Thyroid gland (tissue), 4 donors: ENCODE results near the gene BRINP1. TPM values are rescaled to one million over a fixed set of nuclear protein-coding genes. Genes with fewer than 3 reads are reported as not detected.

Experiments
- DNase-seq, 2 donors: peaks; one replicate each; pipeline ENCODE4 v3.0.0-alpha.2; 2019
- H3K27ac ChIP-seq, 3 donors: fragments of 200-600 bp; sonication (generic); 1 replicate in 2 of 3; 2 replicates in 1 of 3; pipeline ENCODE4 v1.5.1; 2016 to 2019; ENCODE audit warnings: mild to moderate bottlenecking in 1 of 3, moderate library complexity in 1 of 3
- H3K27me3 ChIP-seq: fragments of 200-600 bp; sonication (generic); one replicate; pipeline ENCODE4 v1.5.1; 2019
- H3K36me3 ChIP-seq, 2 donors: fragments of 200-600 bp; sonication (generic); one replicate each; pipeline ENCODE4 v1.5.1; 2016 to 2019
- H3K4me1 ChIP-seq, 2 donors: fragments of 200-600 bp; sonication (generic); one replicate each; pipeline ENCODE4 v1.5.1; 2017 to 2019
- H3K4me3 ChIP-seq, 3 donors: fragments of 200-600 bp; sonication (generic); replicated peaks in 1 of 3; 1 replicate in 2 of 3; 2 replicates in 1 of 3; pipeline ENCODE4 v1.5.1; 2016; ENCODE audit warnings: mild to moderate bottlenecking in 1 of 3
- H3K9me3 ChIP-seq: fragments of 200-600 bp; sonication (generic); one replicate; pipeline ENCODE4 v1.5.1; 2017
- POLR2A ChIP-seq, 2 donors: fragments of 450-650 bp; IDR thresholded peaks; one replicate each; pipeline ENCODE4 v1.6.1; 2017; ENCODE audit warnings: antibody characterized with exemption in 2 of 2, mild to moderate bottlenecking in 2 of 2, moderate library complexity in 1 of 2
- WGBS, 2 donors: methylation state at CpG; one replicate each; pipeline ENCODE4 v1.1.5; 2017; 5-methylcytosine and 5-hydroxymethylcytosine counted together
- intact Hi-C: fragments of 100-400 bp; cut with DNase I; formaldehyde crosslinking; loops from one replicate; pipeline ENCODE4 v1.15.1; 2023
- total RNA-seq, 4 donors: library from RNA; depleted of rRNA; stranded (reverse); fragments of >200 nt; gene quantifications; one replicate each; pipeline ENCODE4 v1.2.3, GENCODE V29; 2016
- TF ChIP-seq, protein P1 (sequence below), 6 experiments: fragments of 200-600 bp in 3 of 6; fragments of 450-650 bp in 3 of 6; sonication (generic) in 3 of 6; IDR thresholded peaks; one replicate each; pipeline ENCODE4 v1.5.1; 2016 to 2019; ENCODE audit warnings: antibody characterized with exemption in 6 of 6, mild to moderate bottlenecking in 2 of 6, inconsistent platforms in 1 of 6, moderate library complexity in 1 of 6

BRINP1 gene
- total RNA-seq, 4 donors from 2014 or later: 0.67 to 1.1 (median 0.93) TPM; not detected in 1

DNA sequence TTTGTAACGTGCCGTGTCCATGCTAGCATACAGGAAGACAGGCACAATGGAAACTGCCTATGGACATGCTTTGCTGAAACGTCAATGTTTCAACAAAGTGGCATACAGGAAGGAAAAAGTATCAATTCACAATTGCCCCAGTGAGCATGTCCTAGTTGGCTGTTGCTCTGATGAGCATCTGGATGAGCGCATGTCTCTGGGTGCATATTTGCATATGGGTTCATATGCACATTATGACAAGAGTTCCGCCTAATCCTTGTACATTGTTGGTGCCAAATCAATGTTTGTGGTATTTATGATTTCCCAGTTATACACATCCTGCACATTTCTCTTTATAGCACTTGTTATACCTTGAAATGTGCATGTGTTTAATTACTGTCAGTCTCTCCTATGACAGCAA, 58.5 kb downstream of the BRINP1 start:
- Histone ChIP-seq H3K4me3 (no peak overlapping the region), H3K9me3 (no peaks in the 10 kb centered on the region), H3K4me1 (no peaks in the 10 kb centered on the region), H3K36me3 (no peaks in the 10 kb centered on the region), H3K27me3 (no peaks in the 10 kb centered on the region), H3K27ac (no peak overlapping the region)
- 81 to 85% methylated on average over 5 of the region's 5 CpGs for WGBS, 2 donors
- TF ChIP-seq POLR2A (IDR thresholded peaks at IDR 0.05): no peak
- TF ChIP-seq, protein P1, sequence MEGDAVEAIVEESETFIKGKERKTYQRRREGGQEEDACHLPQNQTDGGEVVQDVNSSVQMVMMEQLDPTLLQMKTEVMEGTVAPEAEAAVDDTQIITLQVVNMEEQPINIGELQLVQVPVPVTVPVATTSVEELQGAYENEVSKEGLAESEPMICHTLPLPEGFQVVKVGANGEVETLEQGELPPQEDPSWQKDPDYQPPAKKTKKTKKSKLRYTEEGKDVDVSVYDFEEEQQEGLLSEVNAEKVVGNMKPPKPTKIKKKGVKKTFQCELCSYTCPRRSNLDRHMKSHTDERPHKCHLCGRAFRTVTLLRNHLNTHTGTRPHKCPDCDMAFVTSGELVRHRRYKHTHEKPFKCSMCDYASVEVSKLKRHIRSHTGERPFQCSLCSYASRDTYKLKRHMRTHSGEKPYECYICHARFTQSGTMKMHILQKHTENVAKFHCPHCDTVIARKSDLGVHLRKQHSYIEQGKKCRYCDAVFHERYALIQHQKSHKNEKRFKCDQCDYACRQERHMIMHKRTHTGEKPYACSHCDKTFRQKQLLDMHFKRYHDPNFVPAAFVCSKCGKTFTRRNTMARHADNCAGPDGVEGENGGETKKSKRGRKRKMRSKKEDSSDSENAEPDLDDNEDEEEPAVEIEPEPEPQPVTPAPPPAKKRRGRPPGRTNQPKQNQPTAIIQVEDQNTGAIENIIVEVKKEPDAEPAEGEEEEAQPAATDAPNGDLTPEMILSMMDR (IDR thresholded peaks at IDR 0.05): no peak
- intact Hi-C loops: no loop called here
- no peak for DNase-seq

DNA sequence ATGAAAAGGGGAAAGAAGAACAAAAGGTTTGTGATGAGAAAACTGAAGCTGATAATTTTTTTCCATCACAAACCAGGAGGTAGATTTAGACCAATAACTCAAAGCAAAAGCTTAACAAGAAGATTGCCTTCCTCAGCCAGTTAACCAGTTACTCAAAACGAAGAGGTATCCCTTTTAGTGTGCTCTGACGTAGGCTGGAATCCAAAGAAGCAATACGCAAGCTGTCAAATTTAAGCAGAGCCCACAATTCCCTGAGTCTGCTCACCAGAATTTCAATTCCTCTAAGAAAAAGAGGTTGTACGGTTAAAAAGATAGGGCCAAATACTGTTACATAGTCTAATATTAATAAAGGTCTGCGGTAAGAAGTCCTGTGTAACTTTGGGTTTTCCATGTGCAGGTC, 61.8 kb downstream of the BRINP1 start:
- 87 to 88% methylated on average over 5 of the region's 5 CpGs for WGBS, 2 donors

DNA sequence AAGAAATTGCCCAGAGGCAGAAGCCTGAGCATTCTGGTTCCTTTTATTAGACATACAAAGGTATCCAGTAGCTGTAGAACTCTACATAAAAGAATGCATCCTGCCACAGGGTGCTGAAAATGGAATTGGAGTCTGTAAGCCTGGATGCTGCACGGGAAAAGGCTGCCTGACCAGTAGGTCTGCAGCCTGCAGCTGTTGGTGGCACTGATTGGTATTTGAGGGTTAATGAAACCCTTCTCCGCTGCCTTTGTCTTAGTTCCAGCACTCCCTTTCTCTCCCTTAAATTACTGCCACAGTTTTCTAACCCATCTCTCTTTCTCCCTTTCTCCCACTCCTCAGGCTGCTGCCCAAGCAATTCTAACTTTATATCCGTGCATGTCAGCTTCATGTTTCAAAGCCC, 64.7 kb downstream of the BRINP1 start:
- no peak for DNase-seq
- no peak for TF ChIP-seq POLR2A (IDR thresholded peaks at IDR 0.05)
- TF ChIP-seq, protein P1 (IDR thresholded peaks at IDR 0.05): no peak
- 51 to 58% methylated on average over 3 of the region's 3 CpGs for WGBS, 2 donors
- intact Hi-C loops: no loop called here
- no peak overlapping the region for H3K27ac ChIP-seq
- H3K4me3 ChIP-seq: no peak overlapping the region
- H3K36me3 ChIP-seq: no peaks in the 10 kb centered on the region
- no peaks in the 10 kb centered on the region for H3K27me3 ChIP-seq
- H3K9me3 ChIP-seq: no peaks in the 10 kb centered on the region
- no peaks in the 10 kb centered on the region for H3K4me1 ChIP-seq

More for the DNA sequence above, 61.8 kb downstream of the BRINP1 start:
- TF ChIP-seq POLR2A (IDR thresholded peaks at IDR 0.05): no peak
- TF ChIP-seq, protein P1 (IDR thresholded peaks at IDR 0.05): no peak
- DNase-seq: no peak
- H3K27ac ChIP-seq: no peak overlapping the region
- H3K9me3 ChIP-seq: no peaks in the 10 kb centered on the region
- intact Hi-C loops: no loop called here
- H3K4me3 ChIP-seq: no peak overlapping the region
- no peaks in the 10 kb centered on the region for H3K36me3 ChIP-seq
- no peaks in the 10 kb centered on the region for H3K27me3 ChIP-seq
- H3K4me1 ChIP-seq: no peaks in the 10 kb centered on the region

DNA sequence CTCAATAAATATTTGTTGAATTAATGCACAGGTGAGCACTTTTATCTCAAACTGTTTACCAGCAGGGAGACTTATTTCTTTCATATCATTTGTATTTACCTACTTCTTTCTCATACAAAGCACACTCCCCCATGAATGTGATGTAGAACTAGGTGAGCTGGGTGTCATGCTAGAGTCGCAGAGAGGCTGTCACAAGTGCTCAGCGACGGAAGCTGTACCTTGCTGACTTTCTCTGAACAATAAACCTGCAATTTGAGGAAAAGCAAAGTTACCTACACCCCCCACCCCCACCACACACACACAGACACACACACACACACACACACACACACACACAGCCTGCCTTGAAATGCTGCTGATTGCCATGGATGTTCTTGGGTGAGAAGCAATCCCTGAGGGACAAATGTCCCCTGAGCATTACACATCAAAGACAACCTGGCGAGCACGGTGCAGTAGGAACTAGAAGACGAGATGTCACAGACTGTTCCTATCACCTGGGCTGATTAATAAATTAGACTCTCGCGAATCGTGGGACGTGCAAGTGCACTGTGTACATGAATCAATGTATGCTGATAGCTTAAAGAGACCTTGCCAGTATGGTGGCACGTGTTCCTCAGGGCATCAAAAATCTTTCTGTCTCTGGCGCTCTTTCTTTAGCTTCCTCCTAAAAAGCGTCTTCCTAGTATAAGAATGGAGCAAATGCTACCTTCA, 66.1 kb downstream of the BRINP1 start:
- WGBS, 2 donors: 88 to 94% methylated on average over 13 of the region's 13 CpGs
- Histone ChIP-seq H3K27ac (no peak overlapping the region), H3K4me1 (no peaks in the 10 kb centered on the region), H3K36me3 (no peaks in the 10 kb centered on the region), H3K27me3 (no peaks in the 10 kb centered on the region), H3K4me3 (no peak overlapping the region), H3K9me3 (no peaks in the 10 kb centered on the region)
- intact Hi-C loops: no loop called here
- TF ChIP-seq, protein P1 (IDR thresholded peaks at IDR 0.05): no peak
- TF ChIP-seq POLR2A (IDR thresholded peaks at IDR 0.05): no peak
- no peak for DNase-seq

DNA sequence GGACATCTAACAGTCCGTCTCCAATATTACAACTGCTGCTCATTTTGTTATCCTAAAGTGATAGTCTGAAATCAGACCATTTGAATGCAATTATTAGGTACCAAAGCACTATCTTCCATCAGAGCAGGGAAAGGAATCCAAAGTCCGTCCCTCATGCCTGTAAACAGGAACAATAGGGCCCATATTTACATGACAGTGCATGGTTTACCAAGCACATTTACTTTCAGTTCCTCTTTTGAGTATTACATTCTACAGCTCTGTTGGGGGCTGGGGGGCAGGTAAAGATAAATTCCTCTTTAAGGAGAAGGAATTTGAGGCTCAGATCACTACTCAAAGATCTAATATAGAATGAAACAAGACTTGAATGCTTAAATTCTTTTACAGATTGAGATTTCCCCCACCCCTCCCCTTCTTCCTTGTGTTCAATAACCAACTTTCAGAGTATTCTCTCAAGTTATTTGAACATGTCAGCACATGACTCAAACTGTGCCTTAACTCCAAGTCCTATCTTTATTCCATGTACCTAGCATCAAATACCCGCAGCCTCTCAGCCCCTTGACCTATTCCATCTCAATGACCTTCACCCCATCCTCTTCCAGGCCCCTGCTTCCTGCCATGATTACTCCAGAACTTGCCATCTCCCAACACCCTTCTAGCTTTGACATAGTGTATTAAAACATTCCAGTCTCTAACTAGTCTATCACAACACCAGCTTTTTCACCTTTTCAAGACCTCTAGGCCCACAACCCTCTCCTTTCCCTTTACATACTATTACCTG, 71.0 kb downstream of the BRINP1 start:
- Histone ChIP-seq H3K27ac (no peak overlapping the region), H3K27me3 (no peaks in the 10 kb centered on the region), H3K4me3 (no peak overlapping the region), H3K9me3 (no peaks in the 10 kb centered on the region), H3K36me3 (no peaks in the 10 kb centered on the region), H3K4me1 (no peaks in the 10 kb centered on the region)
- TF ChIP-seq, protein P1 (IDR thresholded peaks at IDR 0.05): no peak
- no peak for TF ChIP-seq POLR2A (IDR thresholded peaks at IDR 0.05)
- no peak for DNase-seq
- 71 to 73% methylated on average over 3 of the region's 3 CpGs for WGBS, 2 donors
- intact Hi-C loops: no loop called here
